VCaP (cell line): ENCODE data around the gene KCTD10.

Experiments used
- H3K27ac ChIP-seq: fragments of 450-650 bp; 2 replicates; pipeline ENCODE4 v1.5.1; 2017
- TF ChIP-seq, protein P1 (sequence below): fragments of 450-650 bp; conservative IDR thresholded peaks from 2 replicates; pipeline ENCODE4 v1.5.1; 2017; ENCODE audit warnings: mild to moderate bottlenecking, moderate library complexity

KCTD10 gene

DNA sequence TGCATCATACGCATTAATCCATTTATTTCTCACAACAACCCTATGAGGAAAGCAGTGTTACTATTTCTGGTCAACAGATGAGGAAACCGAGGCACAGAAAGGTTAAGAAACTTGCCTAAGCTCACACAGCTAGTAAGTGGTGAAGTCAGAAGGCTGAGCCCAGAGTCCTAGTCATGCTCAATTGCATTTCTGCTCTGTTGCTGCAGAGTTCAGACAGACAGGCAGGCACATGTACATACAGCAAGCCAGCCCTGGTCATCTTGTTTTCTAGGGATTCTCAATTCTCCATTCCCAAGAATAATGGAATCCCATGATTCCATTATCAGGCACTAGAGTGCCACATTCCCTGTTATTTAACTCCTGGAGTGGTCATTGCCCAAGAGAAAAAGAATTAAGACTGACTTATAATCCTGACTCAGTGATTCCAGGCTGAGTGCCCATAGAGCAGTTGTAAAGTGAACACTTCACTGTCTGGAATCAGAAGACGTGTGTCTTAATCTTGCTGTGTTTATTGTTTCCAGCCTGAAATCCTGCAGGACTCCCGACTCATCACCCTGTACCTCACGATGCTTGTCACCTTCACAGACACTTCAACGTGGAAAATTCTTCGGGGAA is 11.1 kb upstream of the KCTD10 start:
- TF ChIP-seq, protein P1, sequence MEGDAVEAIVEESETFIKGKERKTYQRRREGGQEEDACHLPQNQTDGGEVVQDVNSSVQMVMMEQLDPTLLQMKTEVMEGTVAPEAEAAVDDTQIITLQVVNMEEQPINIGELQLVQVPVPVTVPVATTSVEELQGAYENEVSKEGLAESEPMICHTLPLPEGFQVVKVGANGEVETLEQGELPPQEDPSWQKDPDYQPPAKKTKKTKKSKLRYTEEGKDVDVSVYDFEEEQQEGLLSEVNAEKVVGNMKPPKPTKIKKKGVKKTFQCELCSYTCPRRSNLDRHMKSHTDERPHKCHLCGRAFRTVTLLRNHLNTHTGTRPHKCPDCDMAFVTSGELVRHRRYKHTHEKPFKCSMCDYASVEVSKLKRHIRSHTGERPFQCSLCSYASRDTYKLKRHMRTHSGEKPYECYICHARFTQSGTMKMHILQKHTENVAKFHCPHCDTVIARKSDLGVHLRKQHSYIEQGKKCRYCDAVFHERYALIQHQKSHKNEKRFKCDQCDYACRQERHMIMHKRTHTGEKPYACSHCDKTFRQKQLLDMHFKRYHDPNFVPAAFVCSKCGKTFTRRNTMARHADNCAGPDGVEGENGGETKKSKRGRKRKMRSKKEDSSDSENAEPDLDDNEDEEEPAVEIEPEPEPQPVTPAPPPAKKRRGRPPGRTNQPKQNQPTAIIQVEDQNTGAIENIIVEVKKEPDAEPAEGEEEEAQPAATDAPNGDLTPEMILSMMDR, result no peak
- no peak overlapping the region for H3K27ac ChIP-seq

DNA sequence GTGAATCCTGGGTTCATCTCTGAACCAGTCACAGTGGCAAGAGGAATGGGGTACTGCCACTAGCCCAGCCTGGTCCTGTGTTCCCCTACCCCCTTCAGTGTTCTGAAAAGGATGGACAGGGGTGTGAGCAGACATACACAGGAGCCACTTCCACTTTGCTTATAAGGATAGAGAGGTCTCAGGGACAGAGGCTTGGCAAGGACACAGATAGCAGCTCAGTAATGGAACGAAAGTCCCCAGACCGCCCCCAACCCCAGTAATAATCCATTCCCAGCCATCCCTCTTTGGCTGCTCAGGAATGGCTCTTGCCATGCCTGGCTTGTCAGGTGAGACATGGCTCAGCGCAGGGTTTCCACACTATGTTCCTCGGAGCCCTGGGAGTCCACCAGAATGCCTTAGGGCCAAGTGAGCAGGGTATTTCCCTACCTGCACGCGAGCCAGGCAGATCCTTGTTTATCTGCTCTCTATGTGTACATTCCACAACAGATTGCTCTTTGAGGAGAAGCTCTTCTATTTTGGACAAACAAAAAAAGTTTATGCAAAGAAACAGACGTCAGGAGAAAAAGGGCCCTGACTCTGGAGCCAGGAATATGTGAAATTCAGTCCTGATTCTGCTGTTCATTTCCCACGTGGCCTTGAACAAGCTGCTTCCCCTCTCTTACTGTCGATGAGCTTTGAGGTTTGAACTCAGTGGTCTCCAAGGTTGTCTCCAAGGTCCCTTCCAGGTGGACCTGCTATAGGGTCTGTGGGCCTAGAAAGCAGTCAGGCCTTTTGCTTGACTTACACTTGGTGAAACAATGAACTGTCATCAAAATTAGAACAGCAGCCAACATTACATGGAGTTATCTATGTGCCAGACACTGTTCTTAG is 10.3 kb upstream of the KCTD10 start:
- TF ChIP-seq, protein P1, result no peak

DNA sequence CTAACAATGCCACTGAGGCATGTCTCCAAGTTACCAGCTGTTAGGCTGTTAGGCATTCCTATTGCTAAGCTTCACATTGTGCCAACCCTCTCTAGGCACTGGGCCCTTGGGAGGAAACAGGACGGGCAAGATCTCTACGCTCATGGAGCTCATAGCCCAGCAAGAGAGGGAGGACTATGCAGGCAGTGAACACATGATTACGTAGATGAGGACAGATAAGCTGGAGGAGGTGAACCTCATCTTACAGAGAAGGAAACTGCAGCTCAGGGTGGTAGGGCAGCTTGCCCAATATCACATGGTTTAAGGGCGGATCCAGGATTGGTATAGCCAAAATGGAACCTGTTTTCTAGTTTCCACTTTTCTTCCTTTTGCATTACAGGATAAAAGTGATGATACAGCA is 8.1 kb upstream of the KCTD10 start:
- TF ChIP-seq, protein P1, result no peak
- H3K27ac ChIP-seq, result no peak overlapping the region

More for the DNA sequence above, 10.3 kb upstream of the KCTD10 start:
- H3K27ac ChIP-seq, result no peak overlapping the region

DNA sequence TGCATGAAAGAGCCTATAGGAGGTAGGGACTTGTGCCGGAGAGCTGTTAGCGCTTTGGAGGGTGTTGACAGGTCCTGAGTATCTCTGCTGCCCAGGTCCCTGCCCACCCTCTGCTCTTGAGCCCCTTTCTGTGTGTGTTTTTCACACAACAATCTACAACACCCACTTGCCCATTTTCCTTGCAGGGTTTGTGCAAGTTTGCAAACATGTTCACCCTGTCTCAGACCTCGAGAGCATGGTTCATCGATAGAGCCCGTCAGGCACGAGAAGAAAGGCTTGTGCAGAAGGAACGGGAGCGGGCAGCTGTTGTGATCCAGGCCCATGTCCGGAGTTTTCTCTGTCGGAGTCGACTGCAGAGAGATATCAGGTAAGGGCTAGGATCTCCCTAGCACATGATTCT is 6.2 kb upstream of the KCTD10 start:
- no peak overlapping the region for H3K27ac ChIP-seq

DNA sequence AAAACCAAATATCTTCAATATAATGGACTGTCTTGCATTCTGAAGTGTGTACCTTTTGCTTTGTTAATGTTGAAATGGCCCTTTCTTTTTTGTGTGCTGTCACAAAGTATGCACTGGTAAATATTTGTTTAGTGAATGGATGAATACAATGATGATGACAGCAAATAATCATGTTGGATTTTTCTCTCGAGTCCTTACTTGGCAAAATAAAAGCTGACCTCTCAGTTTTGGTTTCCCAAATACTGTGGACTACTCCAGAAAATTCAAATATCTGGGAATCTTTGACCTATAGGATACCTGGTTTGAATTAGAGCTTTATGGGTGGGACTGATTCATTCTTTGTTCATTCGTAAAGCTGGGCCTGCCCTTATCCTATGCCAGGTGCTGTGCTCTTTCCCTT is 5.8 kb upstream of the KCTD10 start:
- no peak overlapping the region for H3K27ac ChIP-seq
- TF ChIP-seq, protein P1, result no peak

More for the DNA sequence above, 6.2 kb upstream of the KCTD10 start:
- TF ChIP-seq, protein P1, result no peak

DNA sequence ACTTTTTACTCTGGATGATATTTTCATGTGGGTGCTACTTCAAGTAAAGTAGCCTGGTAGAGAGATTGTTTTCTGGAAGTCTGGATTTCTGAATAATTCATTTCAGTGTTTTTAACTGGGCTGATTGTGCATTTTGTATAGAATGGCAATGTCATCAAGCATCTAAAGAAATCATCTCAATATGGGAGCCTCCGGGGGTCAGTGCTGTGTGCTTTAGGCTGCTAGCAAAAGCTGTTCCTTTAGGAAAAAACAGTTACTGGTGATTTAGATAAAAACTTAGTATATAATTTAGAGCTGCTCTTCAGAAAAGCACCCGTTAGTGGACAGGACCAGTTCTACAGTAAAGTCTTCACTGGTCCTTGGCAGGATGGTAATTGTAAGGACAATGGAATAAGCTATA is 5.4 kb upstream of the KCTD10 start:
- TF ChIP-seq, protein P1, result no peak
- H3K27ac ChIP-seq, result no peak overlapping the region

DNA sequence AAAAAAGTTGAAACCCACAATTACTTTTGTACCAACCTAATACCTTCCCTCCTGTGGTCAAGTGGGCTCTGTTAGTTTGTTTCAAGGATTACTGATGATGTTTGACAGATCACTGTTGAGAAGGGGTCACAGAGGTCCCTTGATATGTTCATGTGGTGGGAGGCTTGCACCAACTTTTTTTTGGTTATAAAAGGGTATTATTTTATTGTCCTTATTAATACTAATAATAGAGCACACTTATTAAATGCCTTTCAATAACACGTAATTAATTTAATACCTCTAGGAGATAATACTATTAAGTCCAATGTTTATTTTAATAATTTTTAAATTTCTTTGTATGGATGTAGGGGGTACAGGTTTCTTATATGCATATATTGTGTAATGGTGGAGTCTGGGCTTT is 4.8 kb upstream of the KCTD10 start:
- TF ChIP-seq, protein P1, result no peak
- no peak overlapping the region for H3K27ac ChIP-seq
